Retinal pigment epithelial cell (primary cell): Measurements from ENCODE around the gene BACE1.

Experiments used
- DNase-seq: peaks from one replicate; pipeline ENCODE4 v3.0.0-alpha.2; 2010; ENCODE audit warnings: low read depth
- H3K4me3 ChIP-seq: 2 replicates; pipeline ENCODE4 v1.5.1; 2011; ENCODE audit warnings: mild to moderate bottlenecking, low read length, control low read depth, moderate library complexity
- TF ChIP-seq, protein P1 (sequence below): conservative IDR thresholded peaks from 2 replicates; pipeline ENCODE4 v1.5.1; 2011; ENCODE audit warnings: low read depth, low read length, control low read depth, inconsistent platforms

BACE1 gene

DNA sequence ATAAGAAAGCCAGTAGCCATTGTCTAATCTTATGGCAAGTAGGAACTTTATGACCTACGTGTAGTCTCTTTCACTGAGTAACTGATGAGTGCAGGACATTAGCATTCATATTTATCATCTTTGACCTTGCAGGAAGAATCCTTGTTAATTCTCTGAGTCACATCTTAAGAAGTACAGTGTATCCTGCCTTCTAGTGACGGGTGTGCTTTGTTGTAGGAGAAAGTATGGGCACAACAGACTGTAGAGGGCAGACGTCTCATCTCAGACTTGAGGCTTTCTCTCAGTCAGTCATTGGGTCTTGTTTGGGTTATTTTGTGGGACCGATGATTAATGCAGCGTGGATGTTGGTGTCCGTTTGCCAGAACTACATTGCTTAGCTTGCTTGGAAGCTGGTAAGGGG, 76.8 kb downstream of the BACE1 start:
- DNase-seq = peak; percentile 44
- TF ChIP-seq, protein P1, sequence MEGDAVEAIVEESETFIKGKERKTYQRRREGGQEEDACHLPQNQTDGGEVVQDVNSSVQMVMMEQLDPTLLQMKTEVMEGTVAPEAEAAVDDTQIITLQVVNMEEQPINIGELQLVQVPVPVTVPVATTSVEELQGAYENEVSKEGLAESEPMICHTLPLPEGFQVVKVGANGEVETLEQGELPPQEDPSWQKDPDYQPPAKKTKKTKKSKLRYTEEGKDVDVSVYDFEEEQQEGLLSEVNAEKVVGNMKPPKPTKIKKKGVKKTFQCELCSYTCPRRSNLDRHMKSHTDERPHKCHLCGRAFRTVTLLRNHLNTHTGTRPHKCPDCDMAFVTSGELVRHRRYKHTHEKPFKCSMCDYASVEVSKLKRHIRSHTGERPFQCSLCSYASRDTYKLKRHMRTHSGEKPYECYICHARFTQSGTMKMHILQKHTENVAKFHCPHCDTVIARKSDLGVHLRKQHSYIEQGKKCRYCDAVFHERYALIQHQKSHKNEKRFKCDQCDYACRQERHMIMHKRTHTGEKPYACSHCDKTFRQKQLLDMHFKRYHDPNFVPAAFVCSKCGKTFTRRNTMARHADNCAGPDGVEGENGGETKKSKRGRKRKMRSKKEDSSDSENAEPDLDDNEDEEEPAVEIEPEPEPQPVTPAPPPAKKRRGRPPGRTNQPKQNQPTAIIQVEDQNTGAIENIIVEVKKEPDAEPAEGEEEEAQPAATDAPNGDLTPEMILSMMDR = peak; percentile 54

GRCh38 chr11:117238221-117238620, 77.8 kb downstream of the BACE1 start:
- H3K4me3 ChIP-seq = no peak overlapping the region
- DNase-seq = no peak
- TF ChIP-seq, protein P1 = no peak

More for the DNA sequence above, 76.8 kb downstream of the BACE1 start:
- H3K4me3 ChIP-seq = no peak overlapping the region
